A204.1 (cell line): ENCODE data around the gene ABHD11.
A peak's percentile ranks its signal among the peaks of the same experiment; 100 is the strongest.
"Not testable (repeated sequence)": the region's sequence is repeated elsewhere in the genome, so short reads cannot be mapped to it uniquely, and the experiment has no call there.

Source experiments
- FAIRE-seq: peaks from 2 replicates; lab custom pipeline; 2012; peaks lifted over from hg19 to GRCh38; lab: Jason Lieb, UNC

Gene ABHD11

GRCh38 chr7:73738612-73739386 is at the start of gene ABHD11:
ABHD11 (minus strand) TSS chr7:73738802; CDS start chr7:73738770, 32 bp downstream.
- peak; percentile 84 for FAIRE-seq

GRCh38 chr7:73787786-73788048 is 49.1 kb upstream of the ABHD11 start:
- FAIRE-seq = not testable (repeated sequence)

GRCh38 chr7:73786588-73786987 is 48.0 kb upstream of the ABHD11 start:
- FAIRE-seq = no peak

- peak; percentile 87 for FAIRE-seq
These were observed 40.9 kb upstream of the ABHD11 start for GRCh38 chr7:73779517-73779916.

- FAIRE-seq = no peak
These were observed 40.3 kb upstream of the ABHD11 start for GRCh38 chr7:73778801-73779389.

- no peak for FAIRE-seq
These were observed 36.3 kb upstream of the ABHD11 start for GRCh38 chr7:73774923-73775322.

GRCh38 chr7:73773700-73774517 is 35.3 kb upstream of the ABHD11 start:
- FAIRE-seq = no peak

GRCh38 chr7:73770860-73771670 is 32.5 kb upstream of the ABHD11 start:
- no peak for FAIRE-seq

- no peak for FAIRE-seq
These were observed 31.6 kb upstream of the ABHD11 start, which contains the start of gene CLDN3 for GRCh38 chr7:73770002-73770859. CLDN3 (minus strand) TSS chr7:73770270; CDS start chr7:73770049, 221 bp downstream.

GRCh38 chr7:73769481-73770001 is 30.9 kb upstream of the ABHD11 start:
- no peak for FAIRE-seq

GRCh38 chr7:73768641-73769480 is 30.3 kb upstream of the ABHD11 start:
- FAIRE-seq = no peak

GRCh38 chr7:73766556-73767229 is 28.1 kb upstream of the ABHD11 start:
- no peak for FAIRE-seq

- FAIRE-seq = no peak
These were observed 24.0 kb upstream of the ABHD11 start for GRCh38 chr7:73762659-73762999.

- no peak for FAIRE-seq
These were observed 23.5 kb upstream of the ABHD11 start for GRCh38 chr7:73761854-73762658.

- no peak for FAIRE-seq
These were observed 20.1 kb upstream of the ABHD11 start for GRCh38 chr7:73758581-73759138.

GRCh38 chr7:73749931-73750776 is 11.6 kb upstream of the ABHD11 start:
- FAIRE-seq = no peak

- no peak for FAIRE-seq
These were observed 7.8 kb upstream of the ABHD11 start for GRCh38 chr7:73746378-73746777.
